Prostate gland (tissue), 2 donors: ENCODE measurements around the gene CDH9.

Source experiments
- POLR2AphosphoS5 ChIP-seq: sonication (generic); formaldehyde crosslinking; IDR thresholded peaks from one replicate; pipeline ENCODE4 v1.6.1; 2017; ENCODE audit warnings: antibody characterized with exemption
- TF ChIP-seq, protein P1 (sequence below), 4 experiments: fragments of 200-600 bp in 2 of 4; fragments of 450-650 bp in 2 of 4; sonication (generic) in 2 of 4; IDR thresholded peaks; 1 replicate in 3 of 4; 2 replicates in 1 of 4; pipeline ENCODE4 v1.5.1; 2016 to 2019; ENCODE audit warnings: antibody characterized with exemption in 4 of 4, mild to moderate bottlenecking in 2 of 4, moderate library complexity in 2 of 4

- TF ChIP-seq, protein P1, sequence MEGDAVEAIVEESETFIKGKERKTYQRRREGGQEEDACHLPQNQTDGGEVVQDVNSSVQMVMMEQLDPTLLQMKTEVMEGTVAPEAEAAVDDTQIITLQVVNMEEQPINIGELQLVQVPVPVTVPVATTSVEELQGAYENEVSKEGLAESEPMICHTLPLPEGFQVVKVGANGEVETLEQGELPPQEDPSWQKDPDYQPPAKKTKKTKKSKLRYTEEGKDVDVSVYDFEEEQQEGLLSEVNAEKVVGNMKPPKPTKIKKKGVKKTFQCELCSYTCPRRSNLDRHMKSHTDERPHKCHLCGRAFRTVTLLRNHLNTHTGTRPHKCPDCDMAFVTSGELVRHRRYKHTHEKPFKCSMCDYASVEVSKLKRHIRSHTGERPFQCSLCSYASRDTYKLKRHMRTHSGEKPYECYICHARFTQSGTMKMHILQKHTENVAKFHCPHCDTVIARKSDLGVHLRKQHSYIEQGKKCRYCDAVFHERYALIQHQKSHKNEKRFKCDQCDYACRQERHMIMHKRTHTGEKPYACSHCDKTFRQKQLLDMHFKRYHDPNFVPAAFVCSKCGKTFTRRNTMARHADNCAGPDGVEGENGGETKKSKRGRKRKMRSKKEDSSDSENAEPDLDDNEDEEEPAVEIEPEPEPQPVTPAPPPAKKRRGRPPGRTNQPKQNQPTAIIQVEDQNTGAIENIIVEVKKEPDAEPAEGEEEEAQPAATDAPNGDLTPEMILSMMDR (IDR thresholded peaks at IDR 0.05), result no peak
- TF ChIP-seq POLR2AphosphoS5, result no peak
Measured at GRCh38 chr5:26945901-26946300, 92.5 kb downstream of the CDH9 start.
